Panc1 (cell line): ENCODE results near the gene MSANTD1. TPM values are rescaled to one million over a fixed set of nuclear protein-coding genes. Genes with fewer than 3 reads are reported as not detected.

Experiments
- ATAC-seq: fragments of 200-7000 bp; cut with Tn5 transposase; 2 replicates; pipeline ENCODE4 v1.9.1; 2020; ENCODE audit warnings: mild to moderate bottlenecking, moderate library complexity
- BruUV-seq: library from RNA; stranded (reverse); fragments of 400-500 nt; replicated peaks from 2 replicates; lab custom pipeline; 2021; lab: Mats Ljungman, UMichigan
- CTCF ChIA-PET: fragments of 300-600 bp; sonication (Branson Sonifier 250); formaldehyde crosslinking; loops from one replicate; lab custom pipeline; 2022; ENCODE audit warnings: antibody characterized with exemption; lab: Charles Lee
- POLR2A ChIA-PET: fragments of 300-600 bp; sonication (Branson Sonifier 250); formaldehyde crosslinking; loops from one replicate; lab custom pipeline; 2022; ENCODE audit warnings: antibody characterized with exemption; lab: Charles Lee
- DNase-seq: peaks from one replicate; pipeline ENCODE4 v3.0.0-alpha.2; 2010; ENCODE audit warnings: low read depth, low spot score
- H3K27ac ChIP-seq: 2 replicates; pipeline ENCODE4 v1.5.1; 2011; ENCODE audit warnings: mild to moderate bottlenecking, low read length, inconsistent platforms
- H3K27me3 ChIP-seq: fragments of 200-500 bp; sonication (Bioruptor generic); 2 replicates; pipeline ENCODE4 v1.6.0; 2014; ENCODE audit warnings: low read length, inconsistent platforms; ENCODE audit not compliant: control insufficient read depth, insufficient read depth
- H3K36me3 ChIP-seq: fragments of 200-500 bp; sonication (Bioruptor generic); 2 replicates; pipeline ENCODE4 v1.5.1; 2014; ENCODE audit warnings: inconsistent platforms, mild to moderate bottlenecking, low read length, moderate library complexity; ENCODE audit not compliant: control insufficient read depth, insufficient read depth
- H3K4me1 ChIP-seq: 2 replicates; pipeline ENCODE4 v1.5.1; 2011; ENCODE audit warnings: inconsistent platforms, mild to moderate bottlenecking, low read length, moderate library complexity; ENCODE audit not compliant: control insufficient read depth, insufficient read depth
- H3K4me3 ChIP-seq, 2 experiments: 2 replicates each; pipeline ENCODE4 v1.5.1; 2011 to 2012; ENCODE audit warnings: low read depth in 2 of 2, low read length in 2 of 2, mild to moderate bottlenecking in 2 of 2, inconsistent platforms in 1 of 2, moderate library complexity in 1 of 2
- H3K9me3 ChIP-seq: fragments of 200-500 bp; sonication (Bioruptor generic); 2 replicates; pipeline ENCODE4 v1.5.1; 2014; ENCODE audit warnings: low read depth, mild to moderate bottlenecking, inconsistent platforms, low read length, moderate library complexity; ENCODE audit not compliant: control insufficient read depth, insufficient read depth
- CTCF ChIP-seq: fragments of 450-650 bp; IDR thresholded peaks from 2 replicates; pipeline ENCODE4 v1.5.1; 2017; ENCODE audit warnings: mild to moderate bottlenecking
- POLR2AphosphoS5 ChIP-seq: IDR thresholded peaks from 2 replicates; pipeline ENCODE4 v1.6.1; 2012; ENCODE audit warnings: mild to moderate bottlenecking, low read depth, low read length, moderate library complexity
- SIN3A ChIP-seq: IDR thresholded peaks from 2 replicates; pipeline ENCODE4 v1.6.1; 2012; ENCODE audit warnings: low read depth, mild to moderate bottlenecking, low read length, moderate library complexity, borderline replicate concordance; ENCODE audit not compliant: insufficient read depth
- TCF7L2 ChIP-seq: IDR thresholded peaks from 2 replicates; pipeline ENCODE4 v1.6.1; 2011; ENCODE audit warnings: mild to moderate bottlenecking, low read depth, low read length, inconsistent platforms
- in situ Hi-C: cut with HindIII; loops from 2 replicates; pipeline ENCODE4 v1.10.0; 2016; ENCODE audit warnings: low sequenced_read_pairs, low pct_unique_long_range_greater_than_20kb
- intact Hi-C: fragments of 100-400 bp; cut with micrococcal nuclease; formaldehyde crosslinking; loops from one replicate; pipeline ENCODE4 v1.10.0; 2022; ENCODE audit not compliant: unreplicated experiment
- total RNA-seq: library from RNA; stranded (reverse); gene quantifications from one replicate; pipeline ENCODE4 v1.2.1, GENCODE V29; 2021; ENCODE audit not compliant: unreplicated experiment
- TF ChIP-seq, protein P1 (sequence below), 2 experiments: IDR thresholded peaks; 2 replicates each; pipeline ENCODE4 v1.6.1; 2011 to 2012; ENCODE audit warnings: low read depth in 2 of 2, control low read depth in 1 of 2, low read length in 1 of 2, mild to moderate bottlenecking in 1 of 2, moderate library complexity in 1 of 2; ENCODE audit not compliant: insufficient read depth in 1 of 2

MSANTD1 gene
- total RNA-seq, 1 experiment from 2014 or later, result 0.57 TPM

- Histone ChIP-seq H3K9me3 (no peaks in the 10 kb centered on the region), H3K27me3 (no peaks in the 10 kb centered on the region), H3K4me1 (no peaks in the 10 kb centered on the region), H3K27ac (no peak overlapping the region), H3K36me3 (no peaks in the 10 kb centered on the region), H3K4me3 (no peak overlapping the region)
- DNase-seq, result no peak
- ChIA-PET CTCF (no interaction called here), POLR2A (no interaction called here)
- ATAC-seq, result no peak
- in situ Hi-C loops, result no loop called here
- no TSS peak for BruUV-seq
- TF ChIP-seq POLR2AphosphoS5 (no peak), CTCF (no peak), TCF7L2 (no peak), SIN3A (no peak)
- TF ChIP-seq, protein P1, sequence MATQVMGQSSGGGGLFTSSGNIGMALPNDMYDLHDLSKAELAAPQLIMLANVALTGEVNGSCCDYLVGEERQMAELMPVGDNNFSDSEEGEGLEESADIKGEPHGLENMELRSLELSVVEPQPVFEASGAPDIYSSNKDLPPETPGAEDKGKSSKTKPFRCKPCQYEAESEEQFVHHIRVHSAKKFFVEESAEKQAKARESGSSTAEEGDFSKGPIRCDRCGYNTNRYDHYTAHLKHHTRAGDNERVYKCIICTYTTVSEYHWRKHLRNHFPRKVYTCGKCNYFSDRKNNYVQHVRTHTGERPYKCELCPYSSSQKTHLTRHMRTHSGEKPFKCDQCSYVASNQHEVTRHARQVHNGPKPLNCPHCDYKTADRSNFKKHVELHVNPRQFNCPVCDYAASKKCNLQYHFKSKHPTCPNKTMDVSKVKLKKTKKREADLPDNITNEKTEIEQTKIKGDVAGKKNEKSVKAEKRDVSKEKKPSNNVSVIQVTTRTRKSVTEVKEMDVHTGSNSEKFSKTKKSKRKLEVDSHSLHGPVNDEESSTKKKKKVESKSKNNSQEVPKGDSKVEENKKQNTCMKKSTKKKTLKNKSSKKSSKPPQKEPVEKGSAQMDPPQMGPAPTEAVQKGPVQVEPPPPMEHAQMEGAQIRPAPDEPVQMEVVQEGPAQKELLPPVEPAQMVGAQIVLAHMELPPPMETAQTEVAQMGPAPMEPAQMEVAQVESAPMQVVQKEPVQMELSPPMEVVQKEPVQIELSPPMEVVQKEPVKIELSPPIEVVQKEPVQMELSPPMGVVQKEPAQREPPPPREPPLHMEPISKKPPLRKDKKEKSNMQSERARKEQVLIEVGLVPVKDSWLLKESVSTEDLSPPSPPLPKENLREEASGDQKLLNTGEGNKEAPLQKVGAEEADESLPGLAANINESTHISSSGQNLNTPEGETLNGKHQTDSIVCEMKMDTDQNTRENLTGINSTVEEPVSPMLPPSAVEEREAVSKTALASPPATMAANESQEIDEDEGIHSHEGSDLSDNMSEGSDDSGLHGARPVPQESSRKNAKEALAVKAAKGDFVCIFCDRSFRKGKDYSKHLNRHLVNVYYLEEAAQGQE (IDR thresholded peaks at IDR 0.05; ENCODE audit: insufficient read depth in 1 of 2, low read depth in 2 of 2, low read length in 1 of 2), result no peak
- intact Hi-C loops, result no loop called here
Observed at GRCh38 chr4:3257556-3258482, 8.9 kb downstream of the MSANTD1 start.

- no peaks in the 10 kb centered on the region for H3K4me1 ChIP-seq
- intact Hi-C loops (no loop called here), in situ Hi-C loops (no loop called here)
- ATAC-seq, result no peak
- TF ChIP-seq TCF7L2, result no peak
- no peak for TF ChIP-seq POLR2AphosphoS5
- no peak for TF ChIP-seq CTCF
- no peak for TF ChIP-seq SIN3A
- TF ChIP-seq, protein P1 (IDR thresholded peaks at IDR 0.05; ENCODE audit: insufficient read depth in 1 of 2, low read depth in 2 of 2, low read length in 1 of 2), result no peak
- DNase-seq, result no peak
- H3K27me3 ChIP-seq, result no peaks in the 10 kb centered on the region
- BruUV-seq, result no TSS peak
- H3K36me3 ChIP-seq, result no peaks in the 10 kb centered on the region
- CTCF ChIA-PET, result no interaction called here
- H3K9me3 ChIP-seq, result no peaks in the 10 kb centered on the region
- H3K4me3 ChIP-seq, result no peak overlapping the region
- POLR2A ChIA-PET, result no interaction called here
- no peak overlapping the region for H3K27ac ChIP-seq
Observed at GRCh38 chr4:3261411-3262207, 12.7 kb downstream of the MSANTD1 start.
